A549 (cell line): Measurements from ENCODE around the gene ARPC2. TPM values are rescaled to one million over a fixed set of nuclear protein-coding genes. Genes with fewer than 3 reads are reported as not detected.

ENCODE experiments used
- ATAC-seq, 2 experiments: fragments of 200-7000 bp in 1 of 2; fragments of >200 bp in 1 of 2; cut with Nextera tagmentation in 1 of 2; cut with Tn5 transposase in 1 of 2; 3 replicates each; pipeline versions ENCODE4 v1.8.0 to v1.9.1; 2018 to 2020; ENCODE audit warnings: mild to moderate bottlenecking in 1 of 2, moderate library complexity in 1 of 2
- CTCF ChIA-PET: fragments of 300-600 bp; sonication (Branson Sonifier 250); formaldehyde crosslinking; extraction: SDS; loops from one replicate; lab custom pipeline; 2021; ENCODE audit warnings: antibody characterized with exemption, inconsistent platforms; lab: Yijun Ruan, JAX
- POLR2A ChIA-PET: fragments of 350-600 bp; formaldehyde crosslinking; extraction: SDS; loops from one replicate; lab custom pipeline; 2021; ENCODE audit warnings: antibody characterized with exemption, inconsistent platforms; lab: Yijun Ruan, JAX
- DNase-seq, 2 experiments: peaks; one replicate each; pipeline versions ENCODE4 v3.0.0 to v3.0.0-alpha.2; 2011 to 2016; ENCODE audit warnings: low read depth in 1 of 2, low spot score in 1 of 2
- FAIRE-seq: peaks from 2 replicates; lab custom pipeline; 2011; peaks lifted over from hg19 to GRCh38; lab: Jason Lieb, UNC
- H3K27ac ChIP-seq, 2 experiments: fragments of >200 bp; sonication (Bioruptor Twin); formaldehyde crosslinking; 3 replicates each; pipeline ENCODE4 v1.5.1; 2016 to 2017
- H3K4me1 ChIP-seq: fragments of >200 bp; sonication (Bioruptor Twin); formaldehyde crosslinking; 3 replicates; pipeline ENCODE4 v1.6.1; 2016
- H3K4me2 ChIP-seq: fragments of >200 bp; sonication (Bioruptor Twin); formaldehyde crosslinking; 3 replicates; pipeline ENCODE4 v1.6.1; 2016
- H3K4me3 ChIP-seq: fragments of >200 bp; sonication (Bioruptor Twin); formaldehyde crosslinking; 3 replicates; pipeline ENCODE4 v1.5.1; 2016
- H3K9me3 ChIP-seq: fragments of >200 bp; sonication (Bioruptor Twin); formaldehyde crosslinking; 3 replicates; pipeline ENCODE4 v1.6.1; 2016
- BHLHE40 ChIP-seq: IDR thresholded peaks from 2 replicates; pipeline ENCODE4 v1.6.1; 2012; ENCODE audit warnings: low read depth, low read length, inconsistent platforms
- CBX2 ChIP-seq: fragments of 200-600 bp; sonication (generic); IDR thresholded peaks from 2 replicates; pipeline ENCODE4 v1.6.1; 2016; ENCODE audit warnings: low read depth, mild to moderate bottlenecking, borderline replicate concordance
- CEBPB ChIP-seq, 2 experiments: fragments of >200 bp in 1 of 2; sonication (Bioruptor Twin) in 1 of 2; formaldehyde crosslinking in 1 of 2; IDR thresholded peaks; 2 replicates each; pipeline ENCODE4 v1.6.1; 2012 to 2016
- ESRRA ChIP-seq: fragments of 150-350 bp; IDR thresholded peaks from 2 replicates; pipeline ENCODE4 v1.6.1; 2014; ENCODE audit warnings: mild to moderate bottlenecking, low read length, borderline replicate concordance
- FOXS1 ChIP-seq: fragments of 250-450 bp; sonication (Bioruptor Pico); IDR thresholded peaks from 2 replicates; pipeline ENCODE4 v1.5.0; 2020; ENCODE audit warnings: mild to moderate bottlenecking, moderate library complexity
- GATA3 ChIP-seq: IDR thresholded peaks from 2 replicates; pipeline ENCODE4 v1.6.1; 2012; ENCODE audit warnings: borderline replicate concordance
- HEYL ChIP-seq: fragments of 250-450 bp; sonication (Bioruptor Pico); IDR thresholded peaks from 2 replicates; pipeline ENCODE4 v1.8.0; 2021; ENCODE audit warnings: mild to moderate bottlenecking, moderate library complexity
- HOXA7 ChIP-seq: fragments of 250-450 bp; sonication (Bioruptor Pico); IDR thresholded peaks from 2 replicates; pipeline ENCODE4 v1.5.0; 2020; ENCODE audit warnings: mild to moderate bottlenecking, moderate library complexity
- HOXB5 ChIP-seq: fragments of 250-450 bp; sonication (Bioruptor Pico); IDR thresholded peaks from 2 replicates; pipeline ENCODE4 v1.5.0; 2020; ENCODE audit warnings: mild to moderate bottlenecking, moderate library complexity
- JUN ChIP-seq, 2 experiments: fragments of >200 bp; sonication (Bioruptor Twin); formaldehyde crosslinking; IDR thresholded peaks; 2 replicates in 1 of 2; 3 replicates in 1 of 2; pipeline ENCODE4 v1.6.1; 2016 to 2017
- KDM1A ChIP-seq: fragments of 200-600 bp; sonication (generic); IDR thresholded peaks from 2 replicates; pipeline ENCODE4 v1.6.1; 2016; ENCODE audit warnings: low read depth, mild to moderate bottlenecking
- KDM5A ChIP-seq: fragments of 200-600 bp; sonication (generic); IDR thresholded peaks from 2 replicates; pipeline ENCODE4 v1.6.1; 2016; ENCODE audit warnings: antibody characterized with exemption, mild to moderate bottlenecking
- MAZ ChIP-seq: fragments of 150-350 bp; IDR thresholded peaks from 2 replicates; pipeline ENCODE4 v1.6.1; 2014; ENCODE audit warnings: antibody characterized with exemption, low read depth, low read length, borderline replicate concordance
- NPAS2 ChIP-seq: fragments of 250-450 bp; sonication (Bioruptor Pico); IDR thresholded peaks from 2 replicates; pipeline ENCODE4 v1.8.0; 2022; ENCODE audit warnings: mild to moderate bottlenecking, moderate library complexity, borderline replicate concordance
- PBX3 ChIP-seq: IDR thresholded peaks from 2 replicates; pipeline ENCODE4 v1.6.1; 2012
- RARB ChIP-seq: fragments of 250-450 bp; sonication (Bioruptor Pico); IDR thresholded peaks from 2 replicates; pipeline ENCODE4 v1.8.0; 2021; ENCODE audit warnings: mild to moderate bottlenecking, moderate library complexity
- REST ChIP-seq: fragments of 200-600 bp; sonication (generic); IDR thresholded peaks from 2 replicates; pipeline ENCODE4 v1.6.1; 2016; ENCODE audit warnings: antibody characterized with exemption, mild to moderate bottlenecking, moderate library complexity
- RFX5 ChIP-seq: fragments of 450-650 bp; IDR thresholded peaks from 2 replicates; pipeline ENCODE4 v1.7.1; 2014; ENCODE audit warnings: antibody characterized with exemption, mild to moderate bottlenecking, moderate library complexity
- RNF2 ChIP-seq: fragments of 200-600 bp; sonication (generic); IDR thresholded peaks from 2 replicates; pipeline ENCODE4 v1.6.1; 2016; ENCODE audit warnings: low read depth, mild to moderate bottlenecking, antibody characterized with exemption, moderate library complexity, borderline replicate concordance
- TFCP2L1 ChIP-seq: fragments of 250-450 bp; sonication (Bioruptor Pico); IDR thresholded peaks from 2 replicates; pipeline ENCODE4 v1.5.0; 2021; ENCODE audit warnings: mild to moderate bottlenecking
- TP53 ChIP-seq: fragments of 250-450 bp; sonication (Bioruptor Pico); IDR thresholded peaks from 2 replicates; pipeline ENCODE4 v1.5.0; 2021; ENCODE audit warnings: mild to moderate bottlenecking, moderate library complexity
- ZC3H11A ChIP-seq: fragments of 450-650 bp; IDR thresholded peaks from 2 replicates; pipeline ENCODE4 v1.6.1; 2014; ENCODE audit warnings: antibody characterized with exemption, mild to moderate bottlenecking
- ZNF302 ChIP-seq: fragments of 250-450 bp; sonication (Bioruptor Pico); IDR thresholded peaks from 2 replicates; pipeline ENCODE4 v1.9.0; 2021; ENCODE audit warnings: inconsistent platforms, mild to moderate bottlenecking, moderate library complexity
- ZSCAN20 ChIP-seq: fragments of 250-450 bp; sonication (Bioruptor Pico); IDR thresholded peaks from 2 replicates; pipeline ENCODE4 v1.8.0; 2022; ENCODE audit warnings: mild to moderate bottlenecking, moderate library complexity
- WGBS: methylation state at CpG from one replicate; pipeline ENCODE4 v1.1.6; 2017; ENCODE audit errors: missing lambda C conversion rate; 5-methylcytosine and 5-hydroxymethylcytosine counted together
- polyA plus RNA-seq, 4 experiments: library from polyadenylated mRNA; depleted of rRNA in 3 of 4; stranded (reverse); fragments of >200 nt; fragmentation: RNase III in 1 of 4; extraction: RNeasy Plus Mini Kit Qiagen cat#74134 plus additional on column Dnase treatment in 1 of 4; gene quantifications; 2 replicates in 3 of 4; 3 replicates in 1 of 4; pipeline ENCODE4 v1.2.3, GENCODE V29; 2011 to 2017
- TF ChIP-seq, protein P1 (sequence below): fragments of 250-450 bp; sonication (Bioruptor Pico); IDR thresholded peaks from 2 replicates; pipeline ENCODE4 v1.5.0; 2021; ENCODE audit warnings: mild to moderate bottlenecking, moderate library complexity, borderline replicate concordance
- TF ChIP-seq, protein P2 (sequence below): fragments of 450-650 bp; IDR thresholded peaks from 2 replicates; pipeline ENCODE4 v1.6.1; 2014; ENCODE audit warnings: antibody characterized with exemption
- TF ChIP-seq, protein P3 (sequence below): IDR thresholded peaks from 2 replicates; pipeline ENCODE4 v1.6.1; 2012

The ARPC2 gene
- polyA plus RNA-seq, 2 of the 4 experiments (the other 2 are of a cell fraction) = 263 to 374 TPM

DNA sequence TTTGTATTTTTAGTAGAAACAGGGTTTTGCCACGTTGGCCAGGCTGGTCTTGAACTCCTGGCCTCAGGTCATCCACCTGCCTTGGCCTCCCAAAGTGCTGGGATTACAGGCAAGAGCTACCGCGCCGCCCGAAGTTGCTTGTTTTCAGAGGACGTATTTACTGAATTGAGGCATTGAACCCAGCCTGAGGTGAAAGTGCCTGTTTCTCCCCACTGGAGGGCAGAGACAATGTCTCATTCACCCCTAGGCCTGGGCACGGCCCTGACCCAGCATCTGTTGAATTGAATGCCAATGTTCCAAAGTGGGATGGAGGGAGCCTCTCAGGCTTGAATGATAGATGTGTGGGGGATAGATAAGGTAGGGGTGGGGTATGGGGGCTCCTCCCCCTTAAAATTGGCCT lies 79.9 kb downstream of the ARPC2 start:
- no peak for ATAC-seq
- 79% methylated on average over 7 of the region's 7 CpGs for WGBS
- no peak for FAIRE-seq
- TF ChIP-seq KDM5A = no peak
- no peak for TF ChIP-seq ZNF302 (CRISPR knock-in tag)
- TF ChIP-seq REST = no peak
- TF ChIP-seq JUN (IDR thresholded peaks at IDR 0.05) = no peak
- TF ChIP-seq RNF2 = no peak
- TF ChIP-seq HOXA7 = no peak
- TF ChIP-seq NPAS2 = no peak
- no peak for TF ChIP-seq TP53 (CRISPR knock-in tag)
- no peak for TF ChIP-seq ESRRA
- no peak for TF ChIP-seq KDM1A
- TF ChIP-seq CEBPB (IDR thresholded peaks at IDR 0.05) = no peak
- no peak for TF ChIP-seq RARB (CRISPR knock-in tag)
- Histone ChIP-seq H3K9me3 (no peaks in the 10 kb centered on the region), H3K27ac (no peak overlapping the region), H3K4me1 (peaks cover 9% of the 10 kb centered on the region), H3K4me2 (no peak overlapping the region), H3K4me3 (no peak overlapping the region)
- ChIA-PET CTCF (interaction anchor here (0.9 to 3.5 kb wide), 6 partner anchors 10 to 169 kb away, joined by 3 to 19 read pairs (median 6); partner anchors contain the start of gene CATIP), POLR2A (no interaction called here)
- no peak for DNase-seq

- Histone ChIP-seq H3K4me1 (peaks cover under 1% of the 10 kb centered on the region; the same call in 1 of the 3 replicates), H3K27ac (no peak overlapping the region), H3K4me2 (no peak overlapping the region), H3K9me3 (no peaks in the 10 kb centered on the region), H3K4me3 (no peak overlapping the region)
- FAIRE-seq = no peak
- CTCF ChIA-PET = interaction anchor here (0.6 to 2.8 kb wide), 9 partner anchors 11 to 347 kb away, joined by 3 to 22 read pairs (median 4); partner anchors contain the start of gene CATIP
- POLR2A ChIA-PET = no interaction called here
- ATAC-seq = no peak
- TF ChIP-seq BHLHE40 (no peak), ZC3H11A (no peak), HOXB5 (CRISPR knock-in tag) (no peak), MAZ (no peak), RFX5 (no peak), CBX2 (no peak), ZSCAN20 (CRISPR knock-in tag) (no peak), ZNF302 (CRISPR knock-in tag) (no peak), FOXS1 (CRISPR knock-in tag) (no peak), HEYL (CRISPR knock-in tag) (no peak), REST (no peak), PBX3 (no peak), TFCP2L1 (CRISPR knock-in tag) (no peak), NPAS2 (no peak), GATA3 (no peak)
- TF ChIP-seq, protein P1, sequence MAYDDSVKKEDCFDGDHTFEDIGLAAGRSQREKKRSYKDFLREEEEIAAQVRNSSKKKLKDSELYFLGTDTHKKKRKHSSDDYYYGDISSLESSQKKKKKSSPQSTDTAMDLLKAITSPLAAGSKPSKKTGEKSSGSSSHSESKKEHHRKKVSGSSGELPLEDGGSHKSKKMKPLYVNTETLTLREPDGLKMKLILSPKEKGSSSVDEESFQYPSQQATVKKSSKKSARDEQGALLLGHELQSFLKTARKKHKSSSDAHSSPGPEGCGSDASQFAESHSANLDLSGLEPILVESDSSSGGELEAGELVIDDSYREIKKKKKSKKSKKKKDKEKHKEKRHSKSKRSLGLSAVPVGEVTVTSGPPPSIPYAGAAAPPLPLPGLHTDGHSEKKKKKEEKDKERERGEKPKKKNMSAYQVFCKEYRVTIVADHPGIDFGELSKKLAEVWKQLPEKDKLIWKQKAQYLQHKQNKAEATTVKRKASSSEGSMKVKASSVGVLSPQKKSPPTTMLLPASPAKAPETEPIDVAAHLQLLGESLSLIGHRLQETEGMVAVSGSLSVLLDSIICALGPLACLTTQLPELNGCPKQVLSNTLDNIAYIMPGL = no peak
- TF ChIP-seq, protein P2, sequence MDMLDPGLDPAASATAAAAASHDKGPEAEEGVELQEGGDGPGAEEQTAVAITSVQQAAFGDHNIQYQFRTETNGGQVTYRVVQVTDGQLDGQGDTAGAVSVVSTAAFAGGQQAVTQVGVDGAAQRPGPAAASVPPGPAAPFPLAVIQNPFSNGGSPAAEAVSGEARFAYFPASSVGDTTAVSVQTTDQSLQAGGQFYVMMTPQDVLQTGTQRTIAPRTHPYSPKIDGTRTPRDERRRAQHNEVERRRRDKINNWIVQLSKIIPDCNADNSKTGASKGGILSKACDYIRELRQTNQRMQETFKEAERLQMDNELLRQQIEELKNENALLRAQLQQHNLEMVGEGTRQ = no peak
- TF ChIP-seq, protein P3, sequence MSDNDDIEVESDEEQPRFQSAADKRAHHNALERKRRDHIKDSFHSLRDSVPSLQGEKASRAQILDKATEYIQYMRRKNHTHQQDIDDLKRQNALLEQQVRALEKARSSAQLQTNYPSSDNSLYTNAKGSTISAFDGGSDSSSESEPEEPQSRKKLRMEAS = no peak
- no peak for DNase-seq
- 59% methylated on average over 6 of the region's 6 CpGs for WGBS
Observed at GRCh38 chr2:218298314-218298875, 81.4 kb downstream of the ARPC2 start.
